CD4-positive, alpha-beta T cell treated with Interleukin-6 at 100 ng/mL for 8 hours (primary cell): Measurements from ENCODE around the gene KRTAP12-3.
"Not testable (repeated sequence)": the region's sequence is repeated elsewhere in the genome, so short reads cannot be mapped to it uniquely, and the experiment has no call there.

Experiments used
- DNase-seq: peaks from one replicate; pipeline ENCODE4 v3.0.0-alpha.2; 2020; ENCODE audit warnings: mixed read lengths, low spot score

The KRTAP12-3 gene

DNA sequence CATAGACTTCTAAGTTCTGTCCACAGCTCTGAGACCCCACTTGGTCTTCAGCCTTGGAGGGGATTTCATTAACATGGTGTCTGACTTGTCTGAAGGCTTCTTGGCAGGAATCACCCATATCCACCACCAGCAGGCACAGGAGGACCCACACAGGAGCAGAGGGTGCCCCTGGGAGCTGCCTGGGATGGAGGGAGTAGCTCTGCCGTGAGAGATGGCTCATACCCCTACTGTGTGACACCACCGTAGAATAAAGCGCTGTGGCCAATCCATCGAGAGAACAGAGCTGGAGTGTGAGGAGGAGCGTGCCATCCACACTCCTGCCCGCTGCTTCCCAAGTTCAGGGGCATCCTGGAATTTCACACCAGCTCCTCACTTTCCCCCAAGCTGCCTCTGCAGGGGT lies 27.3 kb downstream of the KRTAP12-3 start:
- DNase-seq: not testable (repeated sequence)

DNA sequence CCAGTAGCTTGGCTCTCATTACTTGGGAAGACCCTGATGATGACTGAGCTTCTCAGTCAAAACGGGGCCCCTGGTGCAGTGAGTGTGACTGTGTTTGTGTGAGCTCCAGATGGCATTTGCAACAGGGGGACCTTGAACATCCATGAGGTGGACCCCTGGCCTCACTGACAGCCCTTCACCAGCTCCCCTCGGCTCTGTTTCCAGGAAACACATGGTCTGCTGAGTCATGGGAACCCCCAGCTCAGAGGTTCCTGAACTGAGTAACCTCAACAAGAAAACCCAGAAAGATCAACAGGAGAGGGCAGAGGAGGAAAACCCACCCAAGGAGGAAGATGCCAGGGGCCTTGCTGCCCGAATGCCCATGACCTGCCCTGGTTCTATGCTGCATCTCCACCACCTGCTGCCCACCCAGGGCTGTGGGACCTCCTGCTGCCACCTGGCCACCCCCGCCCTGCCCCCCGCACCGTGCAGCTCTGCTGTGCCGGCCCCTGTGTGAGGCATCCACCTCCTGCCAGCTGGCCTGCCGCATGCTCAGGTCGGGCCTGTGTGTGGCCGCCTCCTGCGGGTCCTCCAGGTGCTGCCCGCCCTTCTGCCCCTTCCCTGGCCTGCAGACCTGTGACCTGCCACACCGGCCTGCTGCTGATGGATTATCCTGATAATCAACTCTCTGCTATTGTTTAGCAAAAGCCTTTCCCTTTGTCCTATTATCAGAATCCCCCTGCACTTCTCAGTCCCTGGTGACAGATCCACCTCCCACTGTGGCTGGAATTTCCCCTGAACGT lies 28.5 kb downstream of the KRTAP12-3 start:
- DNase-seq: no peak

DNA sequence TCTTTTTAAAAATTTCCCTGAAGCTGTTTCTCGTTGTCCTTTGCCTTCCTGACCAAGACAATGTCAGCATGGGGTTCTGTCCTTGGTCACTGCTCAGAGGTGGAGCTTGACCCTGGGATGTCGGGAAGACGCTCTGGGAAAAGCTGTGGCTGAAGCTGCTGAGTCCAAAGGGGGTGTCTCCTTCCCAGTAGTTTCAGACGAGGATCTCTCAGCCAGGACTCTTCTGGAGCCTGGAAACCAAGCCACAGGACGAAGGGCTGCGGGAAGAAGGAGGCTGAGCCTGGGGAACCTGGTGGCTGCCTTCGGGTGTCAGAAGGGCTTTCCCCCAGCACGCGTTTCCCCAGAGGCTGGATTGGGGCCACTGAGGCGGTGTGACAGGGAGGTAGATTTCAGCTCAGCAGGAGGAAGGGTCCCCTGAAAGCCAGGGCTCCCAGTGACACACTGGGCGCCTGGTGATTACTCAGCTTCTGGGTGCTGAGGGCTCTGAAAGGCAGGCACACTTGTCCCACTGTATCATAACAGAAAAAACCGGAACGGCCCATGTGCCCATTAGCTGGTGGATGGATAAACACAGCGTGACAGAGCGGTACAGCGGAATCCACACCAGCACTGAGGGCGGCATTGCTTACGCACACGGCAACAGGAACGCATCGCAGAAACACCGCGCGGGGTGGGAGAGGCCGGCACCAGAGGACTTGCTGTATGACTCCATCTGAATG lies 29.3 kb downstream of the KRTAP12-3 start:
- DNase-seq: no peak

DNA sequence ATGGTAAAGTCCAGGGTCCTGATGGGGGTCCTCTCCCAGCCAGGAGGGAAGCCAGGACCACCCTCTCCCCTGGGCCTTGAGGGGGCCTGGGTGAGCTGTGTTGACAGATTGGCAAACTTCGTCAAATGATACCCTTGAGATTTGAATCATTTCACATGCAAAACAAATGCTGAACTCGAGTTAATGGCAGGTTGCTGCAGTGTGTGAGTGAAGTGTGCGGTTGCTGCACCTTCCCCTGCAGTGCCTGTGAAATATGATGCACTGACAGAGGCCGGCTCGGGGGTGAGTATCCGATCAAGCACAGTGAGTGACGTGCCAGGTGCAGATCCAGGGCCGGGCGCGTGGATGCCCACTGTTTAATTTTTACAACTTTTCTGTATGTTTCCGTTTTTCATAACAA lies 29.9 kb downstream of the KRTAP12-3 start:
- no peak for DNase-seq

DNA sequence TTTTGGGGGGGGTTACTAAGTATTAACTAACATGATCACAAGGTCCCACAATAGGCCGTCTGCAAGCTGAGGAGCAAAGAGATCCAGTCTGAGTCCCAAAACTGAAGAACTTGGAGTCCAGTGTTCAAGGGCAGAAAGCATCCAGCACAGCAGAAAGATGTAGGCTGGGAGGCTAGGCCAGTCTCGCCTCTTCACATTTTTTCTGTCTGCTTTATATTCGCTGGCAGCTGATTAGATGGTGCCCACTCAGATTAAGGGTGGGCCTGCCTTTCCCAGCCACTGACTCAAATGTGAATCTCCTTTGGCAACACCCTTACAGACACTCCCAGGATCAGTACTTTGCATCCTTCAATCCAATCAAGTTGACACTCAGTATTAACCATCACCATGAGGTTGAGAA lies 32.0 kb downstream of the KRTAP12-3 start:
- not testable (repeated sequence) for DNase-seq

DNA sequence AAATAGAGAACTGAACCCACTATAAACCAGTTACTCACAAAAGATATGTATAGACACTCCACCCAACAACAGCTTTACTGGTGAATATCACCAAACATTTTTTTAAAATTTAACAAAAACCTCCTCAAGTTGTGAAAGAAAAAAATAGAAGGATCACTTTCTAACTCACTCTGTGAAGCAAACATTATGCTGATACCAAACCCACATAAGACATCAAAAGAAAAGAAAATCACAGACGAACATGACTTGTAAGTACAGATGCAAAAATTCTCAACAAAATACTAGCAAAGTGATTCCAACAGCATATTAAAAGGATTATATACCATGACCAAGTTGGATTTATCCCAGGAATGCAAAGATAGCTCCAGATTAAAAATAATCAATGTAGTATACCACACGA lies 34.0 kb downstream of the KRTAP12-3 start:
- DNase-seq: no peak

DNA sequence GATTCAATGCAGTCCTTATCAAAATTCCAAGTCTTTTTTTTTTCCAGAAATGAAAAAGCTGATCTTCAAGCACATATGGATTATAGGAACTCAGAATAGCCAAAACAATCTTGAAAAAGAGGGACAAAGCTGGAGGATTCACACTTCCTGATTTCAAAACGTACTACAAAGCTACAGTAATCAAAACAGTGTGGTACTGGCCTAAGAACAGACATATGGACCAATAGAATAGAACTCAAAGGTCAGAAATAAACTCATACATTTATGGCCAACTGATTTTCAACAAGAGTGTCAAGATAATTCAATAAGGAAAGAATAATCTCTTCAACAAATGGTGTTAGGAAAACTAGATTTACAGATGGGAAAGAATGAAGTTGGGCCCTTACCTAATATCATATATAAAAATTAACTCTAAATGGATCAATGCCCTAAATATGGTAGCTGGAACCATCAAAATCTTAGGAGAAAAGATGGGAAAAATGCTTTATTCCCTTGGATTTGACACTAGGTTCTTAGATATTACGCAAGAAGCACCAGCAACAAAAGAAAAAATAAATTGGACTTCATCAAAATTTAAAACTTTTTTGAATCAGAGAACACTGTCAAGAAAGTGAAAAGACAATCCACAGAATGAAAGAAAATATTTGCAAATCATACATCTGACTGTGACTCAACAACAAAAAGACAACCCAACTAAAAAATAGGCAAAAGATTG lies 35.2 kb downstream of the KRTAP12-3 start:
- no peak for DNase-seq

DNA sequence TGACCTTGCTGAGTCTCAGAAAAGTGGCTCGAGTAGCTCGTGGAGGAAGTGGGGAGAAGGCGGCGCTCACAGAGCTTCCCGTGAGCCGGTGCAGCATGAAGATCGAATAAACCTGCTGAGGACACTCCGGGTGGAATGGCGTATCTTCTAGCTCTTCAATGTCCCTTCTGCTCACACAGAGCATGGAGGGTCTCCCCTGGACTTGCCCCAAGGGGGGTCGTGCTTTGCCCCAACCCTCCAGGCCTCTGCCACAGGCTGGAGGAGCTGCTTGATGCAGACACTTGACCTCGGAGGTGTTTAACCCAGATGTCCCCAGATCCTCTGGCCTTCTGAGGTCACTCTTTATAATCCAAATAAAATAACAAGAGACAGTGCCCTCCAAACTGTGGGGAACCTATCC lies 37.0 kb downstream of the KRTAP12-3 start:
- no peak for DNase-seq

DNA sequence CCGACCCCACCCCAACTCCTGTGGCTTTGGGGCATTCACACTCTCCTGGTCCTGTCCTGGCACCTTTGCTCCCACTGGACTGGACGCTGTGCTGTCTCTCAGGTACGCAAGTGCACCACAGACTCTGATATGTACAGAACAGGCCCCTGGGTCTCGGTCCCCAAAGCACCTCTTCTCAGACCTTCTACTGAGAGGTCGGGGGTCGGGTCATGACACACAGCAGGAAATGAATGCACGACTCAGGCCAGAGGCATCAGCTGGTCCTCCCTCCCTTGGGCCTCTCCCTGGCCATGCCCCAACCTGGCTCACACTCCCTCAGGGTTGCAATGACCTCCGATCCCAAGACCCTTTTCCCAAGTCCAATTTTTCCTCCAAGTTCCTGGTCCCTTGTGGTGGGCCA lies 37.5 kb downstream of the KRTAP12-3 start:
- DNase-seq: no peak

DNA sequence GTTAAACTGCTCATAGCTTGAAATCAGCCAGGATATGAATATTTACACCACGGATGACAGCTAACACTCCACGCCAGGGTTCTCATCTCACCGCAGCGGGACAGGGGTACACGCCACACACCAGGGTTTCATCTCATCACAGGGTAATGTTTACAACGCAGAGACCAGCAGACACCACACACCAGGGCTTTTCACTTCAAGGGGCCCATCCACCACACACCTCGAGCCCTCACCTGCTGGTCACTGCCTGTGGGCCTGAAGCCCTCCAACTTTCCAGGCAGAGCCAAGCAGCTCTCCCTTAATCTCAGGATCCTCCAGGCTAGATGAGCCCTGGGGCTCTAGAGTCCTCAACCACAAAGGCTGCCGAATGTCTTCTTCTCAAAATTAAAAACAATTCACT lies 37.9 kb downstream of the KRTAP12-3 start:
- no peak for DNase-seq

DNA sequence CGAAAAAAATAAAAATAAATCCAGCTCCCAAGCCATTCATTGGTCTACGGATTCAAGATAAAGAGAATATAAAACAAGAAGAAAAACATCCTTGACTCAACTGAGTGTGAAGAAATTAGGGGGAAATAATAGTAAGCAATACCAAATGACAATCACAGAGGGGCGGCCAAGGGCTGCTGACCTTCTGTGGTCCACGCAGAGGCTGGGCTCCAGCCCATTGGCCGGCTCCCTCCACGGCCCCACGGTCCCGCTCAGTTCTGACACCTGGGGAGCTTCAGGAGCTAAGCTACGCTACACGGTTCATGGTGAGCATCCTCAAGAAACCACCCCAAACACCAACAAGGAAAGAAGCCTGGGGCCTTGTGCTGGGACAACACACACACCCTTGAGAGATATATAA lies 38.8 kb downstream of the KRTAP12-3 start:
- DNase-seq: no peak

DNA sequence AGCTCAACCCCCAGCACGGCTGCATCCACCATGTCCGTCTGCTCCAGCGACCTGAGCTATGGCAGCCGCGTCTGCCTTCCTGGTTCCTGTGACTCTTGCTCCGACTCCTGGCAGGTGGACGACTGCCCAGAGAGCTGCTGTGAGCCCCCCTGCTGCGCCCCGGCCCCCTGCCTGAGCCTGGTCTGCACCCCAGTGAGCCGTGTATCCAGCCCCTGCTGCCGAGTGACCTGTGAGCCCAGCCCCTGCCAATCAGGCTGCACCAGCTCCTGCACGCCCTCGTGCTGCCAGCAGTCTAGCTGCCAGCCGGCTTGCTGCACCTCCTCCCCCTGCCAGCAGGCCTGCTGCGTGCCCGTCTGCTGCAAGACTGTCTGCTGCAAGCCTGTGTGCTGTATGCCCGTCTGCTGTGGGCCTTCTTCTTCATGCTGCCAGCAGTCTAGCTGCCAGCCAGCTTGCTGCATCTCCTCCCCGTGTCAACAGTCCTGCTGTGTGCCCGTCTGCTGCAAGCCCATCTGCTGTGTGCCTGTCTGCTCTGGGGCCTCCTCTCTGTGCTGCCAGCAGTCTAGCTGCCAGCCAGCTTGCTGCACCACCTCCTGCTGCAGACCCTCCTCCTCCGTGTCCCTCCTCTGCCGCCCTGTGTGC lies 39.6 kb downstream of the KRTAP12-3 start, which contains the start of gene KRTAP10-12:
KRTAP10-12 (plus strand) TSS at position 1 of the 639 bp plus-strand sequence; CDS start at position 31, 30 bp downstream.
- not testable (repeated sequence) for DNase-seq

DNA sequence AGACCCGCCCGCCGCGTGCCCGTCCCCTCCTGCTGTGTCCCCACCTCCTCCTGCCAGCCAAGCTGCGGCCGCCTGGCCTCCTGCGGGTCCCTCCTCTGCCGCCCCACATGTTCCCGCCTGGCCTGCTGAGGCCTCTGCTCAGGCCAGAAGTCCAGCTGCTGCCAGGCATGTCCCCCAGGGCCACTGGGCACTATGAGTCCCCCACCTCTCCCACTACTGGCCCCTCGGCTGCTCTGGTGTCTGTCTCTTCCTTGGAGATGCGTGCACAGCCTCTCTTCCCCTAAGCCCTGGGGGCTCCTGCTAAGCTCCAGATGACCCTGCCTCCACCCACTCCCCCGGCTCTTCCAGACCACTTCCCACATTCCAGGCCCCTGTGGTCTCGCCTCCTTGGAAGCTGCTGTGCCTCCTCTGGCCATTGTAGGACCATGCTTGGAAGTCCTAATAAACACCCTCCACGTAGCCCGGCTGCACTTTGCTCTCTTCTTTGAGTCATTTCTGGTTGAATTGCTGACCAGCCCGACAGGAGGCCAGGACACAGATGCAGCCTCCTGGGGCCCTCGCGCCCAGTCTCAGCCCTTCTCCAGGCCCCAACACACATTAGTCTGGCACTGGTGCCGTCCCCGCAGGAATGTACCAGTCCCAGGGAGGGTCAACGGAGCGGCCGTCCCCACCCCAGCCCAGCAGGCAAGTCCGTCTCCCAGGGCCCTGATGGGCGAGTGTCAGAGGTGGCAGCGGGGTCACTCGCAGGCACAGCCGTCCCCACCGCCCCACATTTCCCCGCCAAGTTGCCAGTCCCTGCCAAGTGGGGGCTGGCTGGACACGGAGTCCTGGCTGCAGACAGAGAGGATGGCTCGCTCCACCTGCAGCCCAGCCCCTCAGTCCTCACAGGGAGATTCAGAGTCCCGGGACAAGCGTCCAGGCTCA lies 40.3 kb downstream of the KRTAP12-3 start:
- no peak for DNase-seq

DNA sequence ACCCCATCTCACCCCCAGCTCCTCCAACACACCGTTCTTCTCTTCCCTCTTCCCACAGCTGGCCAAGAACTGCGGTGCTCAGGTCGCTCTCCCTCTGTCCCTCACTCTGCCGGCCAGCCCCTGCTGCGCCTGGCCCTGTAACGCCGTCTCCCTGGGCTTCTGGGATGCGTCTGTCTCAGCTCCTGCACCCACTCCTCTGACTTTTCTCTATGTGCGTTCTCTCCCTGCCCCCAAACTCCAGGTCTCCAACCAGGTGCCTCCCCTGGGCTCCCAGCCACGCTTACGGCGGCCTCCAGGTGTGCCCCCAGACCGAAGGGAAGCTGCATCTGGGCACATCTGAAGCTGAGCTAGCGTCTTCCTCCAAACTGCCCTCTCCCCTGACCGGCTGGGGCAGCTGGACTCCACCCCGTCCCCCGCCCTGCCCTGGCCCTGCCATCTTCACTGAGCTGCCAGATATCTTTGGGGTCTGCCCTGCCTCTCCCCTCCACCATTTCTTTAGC lies 41.8 kb downstream of the KRTAP12-3 start:
- DNase-seq: no peak

DNA sequence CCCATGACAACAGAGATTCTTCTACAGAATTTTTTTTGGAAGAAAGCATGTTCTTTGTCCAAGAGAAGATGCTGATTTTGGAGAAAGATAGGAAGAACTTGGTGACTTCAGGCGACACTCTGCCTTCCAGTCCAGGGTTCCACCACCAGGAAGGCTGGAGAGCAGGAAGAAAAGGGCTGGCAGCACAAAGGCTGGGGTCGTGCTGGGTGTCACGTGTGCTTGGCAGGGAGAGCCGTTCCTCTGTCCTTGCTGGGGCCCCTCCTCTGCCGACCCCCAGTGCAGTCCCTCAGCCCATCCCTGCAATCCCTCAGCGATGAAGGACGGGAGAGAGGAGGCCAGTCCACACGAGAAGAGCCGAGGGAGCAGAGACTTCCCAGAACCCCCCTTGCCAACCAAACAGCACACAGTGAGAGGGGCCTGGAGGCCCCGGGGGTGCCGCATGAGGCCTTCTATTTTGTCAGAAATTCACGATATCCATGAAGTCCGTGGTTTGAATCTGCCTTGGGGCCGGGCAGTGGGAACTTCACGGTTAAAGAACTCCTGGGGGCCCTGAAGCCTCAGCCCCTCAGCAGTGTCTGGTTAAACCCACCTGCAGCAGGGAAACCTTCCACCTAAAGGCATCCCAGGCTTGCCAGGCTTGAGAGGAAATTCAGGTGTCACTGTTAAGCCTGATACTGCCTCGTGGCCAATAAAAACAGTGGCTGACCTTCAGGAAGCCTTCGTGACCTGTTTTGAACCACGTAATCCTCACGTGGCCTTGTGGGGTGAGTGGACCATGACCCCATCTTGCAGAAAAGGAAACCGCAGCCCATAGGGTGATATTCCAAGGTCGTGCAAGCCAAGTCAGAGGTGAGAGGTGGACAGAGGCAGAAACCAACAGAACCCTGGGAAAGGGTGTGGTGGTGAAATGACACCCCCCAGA lies 42.6 kb downstream of the KRTAP12-3 start:
- no peak for DNase-seq

DNA sequence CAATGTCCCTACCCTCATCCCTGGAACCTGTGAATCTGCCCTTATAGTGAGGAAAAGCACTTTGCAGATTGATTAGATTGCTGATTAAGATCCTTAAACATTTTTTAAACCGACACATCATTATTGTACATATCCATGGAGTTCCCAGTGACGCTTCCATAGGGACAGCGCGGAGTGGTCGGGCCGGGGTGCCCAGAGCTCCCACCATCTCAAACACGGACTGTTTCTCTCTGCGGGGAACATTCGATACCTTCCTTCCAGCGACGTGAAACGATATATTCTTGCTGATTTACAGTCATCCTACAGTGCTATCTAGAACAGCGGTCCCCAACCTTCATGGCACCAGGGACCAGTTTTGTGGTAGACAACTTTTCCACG lies 43.3 kb downstream of the KRTAP12-3 start:
- DNase-seq: no peak

DNA sequence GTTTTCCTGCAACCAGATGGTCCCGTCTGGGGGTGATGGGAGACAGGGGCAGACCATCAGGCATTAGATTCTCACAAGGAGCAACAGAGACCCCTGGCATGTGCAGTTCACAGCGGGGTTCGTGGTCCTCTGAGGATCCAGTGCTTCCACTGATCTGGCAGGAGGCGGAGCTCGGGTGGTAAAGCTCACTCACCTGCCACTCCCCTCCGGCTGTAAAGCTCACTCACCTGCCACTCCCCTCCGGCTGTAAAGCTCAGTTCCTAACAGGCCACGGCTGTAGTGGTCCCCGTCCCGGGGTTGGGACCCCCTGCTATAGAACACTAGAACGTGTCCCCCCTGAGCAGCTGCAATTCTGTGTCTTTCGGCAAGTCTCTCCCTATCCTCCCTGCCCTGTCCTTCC lies 43.8 kb downstream of the KRTAP12-3 start:
- DNase-seq: no peak

DNA sequence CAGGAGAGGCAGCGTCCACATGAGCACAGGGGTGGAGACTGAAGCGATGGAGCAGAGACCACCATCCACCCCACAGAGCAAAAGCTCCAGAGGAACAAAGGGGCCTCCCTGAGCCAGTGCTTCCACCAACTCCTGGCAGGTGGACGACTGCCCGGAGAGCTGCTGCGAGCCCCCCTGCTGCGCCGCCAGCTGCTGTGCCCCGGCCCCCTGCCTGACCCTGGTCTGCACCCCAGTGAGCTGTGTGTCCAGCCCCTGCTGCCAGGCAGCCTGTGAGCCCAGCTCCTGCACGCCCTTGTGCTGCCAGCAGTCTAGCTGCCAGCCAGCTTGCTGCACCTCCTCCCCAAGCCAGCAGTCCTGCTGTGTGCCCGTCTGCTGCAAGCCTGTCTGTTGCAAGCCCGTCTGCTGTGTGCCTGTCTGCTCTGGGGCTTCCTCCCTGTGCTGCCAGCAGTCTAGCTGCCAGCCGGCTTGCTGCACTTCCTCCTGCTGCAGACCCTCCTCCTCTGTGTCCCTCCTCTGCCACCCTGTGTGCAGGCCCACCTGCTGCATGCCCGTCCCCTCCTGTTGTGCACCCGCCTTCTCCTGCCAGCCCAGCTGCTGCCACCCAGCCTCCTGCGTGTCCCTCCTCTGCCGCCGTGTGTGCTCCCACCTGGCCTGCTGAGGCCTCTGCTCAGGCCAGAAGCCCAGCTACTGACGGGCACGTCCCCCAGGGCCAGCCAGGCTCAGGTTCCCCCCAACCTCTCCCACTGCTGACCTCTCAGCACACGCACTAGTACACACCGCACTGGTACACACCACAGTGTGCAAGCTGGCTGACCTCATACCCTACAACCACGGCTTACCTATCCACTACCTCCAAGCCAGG lies 44.6 kb downstream of the KRTAP12-3 start:
- DNase-seq: no peak
